HUDEP-2 (cell line): ENCODE results near the gene AGPAT3.

Source experiments
- DNase-seq, 76 experiments: peaks; one replicate each; lab custom pipeline; 2025; ENCODE audit not compliant: unreplicated experiment in 76 of 76; lab: John Stamatoyannopoulos, UW

Gene AGPAT3

DNA sequence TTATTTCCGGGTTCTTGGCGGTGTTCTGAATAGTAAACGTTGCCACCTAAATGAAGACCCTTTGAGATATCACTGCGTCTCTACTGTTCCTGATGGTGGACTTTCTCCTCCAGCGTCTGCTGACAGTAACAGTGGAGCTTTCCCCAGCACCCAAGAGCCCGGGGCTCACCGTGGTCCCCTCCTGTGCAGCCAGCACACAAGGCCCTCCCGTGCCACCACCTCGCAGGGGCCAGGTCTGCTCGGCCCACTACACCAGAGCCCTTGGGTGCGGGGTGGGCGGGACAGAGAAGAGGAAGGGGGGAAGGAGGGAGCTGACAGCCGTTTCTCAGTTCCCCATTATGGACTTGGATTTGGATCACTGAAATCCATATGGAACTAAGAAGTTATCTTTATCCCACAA lies 85.9 kb downstream of the AGPAT3 start:
- no peak for DNase-seq

DNA sequence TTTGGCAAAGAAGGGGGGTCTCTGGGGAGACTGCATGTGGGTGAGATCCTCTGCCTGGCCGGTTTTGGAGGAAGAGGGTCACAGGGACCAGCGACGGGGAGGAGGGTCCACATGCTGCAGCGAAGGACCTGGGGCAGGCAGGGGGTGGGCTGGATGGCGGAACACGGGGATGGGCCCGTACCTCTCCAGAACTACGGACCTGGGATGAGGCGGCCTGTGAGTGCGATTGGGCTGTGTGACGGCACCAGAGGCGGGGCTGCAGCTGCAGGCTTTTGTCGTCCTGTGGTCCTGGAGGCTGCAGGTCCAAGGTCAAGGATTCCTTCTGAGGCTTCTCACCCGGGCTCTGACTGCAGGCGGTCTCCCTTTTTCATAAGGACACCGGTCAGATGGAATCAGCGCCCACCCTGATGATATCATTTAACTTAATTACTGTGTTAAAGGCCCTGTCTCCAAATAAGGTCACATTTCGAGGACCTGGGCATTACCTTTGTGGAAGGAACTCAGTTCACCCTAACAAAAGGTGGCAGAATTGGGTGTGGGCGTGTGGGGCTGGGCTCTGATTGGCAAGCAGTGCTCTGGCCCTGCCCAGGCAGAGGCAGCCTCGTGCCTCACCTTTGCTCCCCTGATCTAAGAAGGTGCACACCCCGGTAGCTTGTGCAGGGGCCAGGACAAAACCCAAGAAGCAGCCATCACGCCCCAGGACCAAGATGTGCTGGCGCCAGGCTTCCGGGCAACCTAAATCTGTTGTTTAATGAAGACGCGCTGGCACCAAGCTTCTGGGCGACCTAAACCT lies 87.1 kb downstream of the AGPAT3 start:
- no peak for DNase-seq

DNA sequence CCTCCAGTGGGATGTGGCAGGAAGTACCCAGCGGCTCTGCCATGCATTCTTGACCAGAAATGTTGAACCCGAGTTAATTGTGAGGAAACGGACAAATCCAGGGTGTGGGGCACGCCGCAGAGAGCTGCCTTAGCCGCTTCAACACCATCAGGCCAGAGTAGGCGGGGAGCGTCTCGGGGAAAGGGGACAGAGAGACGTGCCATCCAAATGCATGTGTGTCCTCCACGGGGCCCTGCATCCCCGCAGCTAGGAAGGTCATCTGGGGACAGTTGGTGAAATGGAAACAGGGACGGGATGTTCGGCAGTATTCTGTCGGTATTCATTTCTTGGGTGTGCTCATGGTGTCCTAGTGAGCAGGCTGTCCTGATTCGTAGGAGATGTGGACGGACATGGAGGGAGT lies 88.0 kb downstream of the AGPAT3 start:
- no peak for DNase-seq

DNA sequence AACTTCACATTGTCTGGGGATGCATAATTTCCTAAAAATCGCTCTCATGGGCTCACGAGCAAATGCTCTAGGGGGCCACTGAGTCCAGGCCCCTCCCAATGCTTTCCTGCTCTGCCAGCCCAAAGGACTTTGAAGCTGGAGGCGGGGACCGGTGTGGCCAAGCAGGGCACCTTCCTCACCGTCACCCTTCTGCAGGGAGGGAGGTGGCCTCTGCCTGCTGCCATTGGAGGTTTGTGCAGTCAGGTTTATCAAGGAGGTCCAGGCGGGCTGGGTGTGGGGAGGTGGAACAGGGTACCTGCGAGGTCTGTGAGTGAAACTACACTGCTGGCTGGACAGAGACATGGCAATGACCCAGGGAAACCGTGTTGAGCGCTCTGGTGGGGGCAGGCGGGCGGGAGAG lies 89.0 kb downstream of the AGPAT3 start:
- no peak for DNase-seq

DNA sequence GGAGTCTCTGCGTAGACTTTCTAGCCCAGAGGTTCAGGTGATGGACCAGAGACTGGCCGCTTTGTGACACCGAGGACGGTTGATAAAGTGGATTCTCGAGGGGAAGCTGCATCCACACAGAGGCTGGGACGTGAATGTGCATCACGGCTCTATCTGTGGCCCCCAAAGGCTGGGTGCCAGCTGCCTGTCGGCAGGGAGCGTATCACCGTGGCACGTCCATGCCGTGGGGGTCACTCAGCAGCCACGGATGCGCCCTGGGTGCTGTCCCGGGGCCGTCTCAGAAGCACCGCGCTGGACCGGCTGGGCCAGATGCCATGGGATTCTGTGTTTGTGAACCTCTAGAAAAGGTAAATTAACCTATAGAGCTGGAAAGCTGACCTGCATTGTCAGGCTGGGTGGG lies 89.9 kb downstream of the AGPAT3 start:
- DNase-seq, result no peak

DNA sequence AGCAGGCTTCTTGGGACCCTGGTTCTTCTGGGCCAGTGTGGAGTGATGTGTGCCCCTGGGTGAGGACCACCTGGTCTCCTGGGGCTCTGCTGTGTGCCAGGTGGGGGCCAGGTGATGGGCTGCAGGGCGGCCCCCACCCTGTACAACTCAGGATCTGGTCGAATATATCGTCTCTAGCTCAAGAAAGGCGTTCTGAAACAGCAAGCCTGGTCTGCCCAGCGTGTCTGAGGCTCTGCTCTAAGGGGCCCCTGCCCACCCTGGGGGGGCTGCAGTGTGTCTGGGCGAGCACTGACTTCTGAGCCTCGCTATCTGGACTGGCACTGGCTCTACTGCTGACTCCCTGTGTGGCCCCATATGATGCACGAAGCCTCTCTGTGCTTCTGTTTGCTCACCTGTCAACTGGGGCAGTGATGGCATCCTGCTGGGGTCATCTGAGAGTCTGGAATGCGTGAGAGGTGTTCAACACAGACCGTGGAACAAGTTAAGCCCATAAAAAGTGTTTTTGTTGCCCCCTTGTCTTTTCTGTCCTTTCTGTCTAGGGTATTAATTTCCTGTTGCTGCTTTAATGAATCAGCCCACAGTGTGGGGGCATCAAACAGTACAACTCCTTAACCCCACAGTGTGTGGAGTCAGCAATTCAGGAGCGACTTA lies 91.1 kb downstream of the AGPAT3 start:
- no peak for DNase-seq

DNA sequence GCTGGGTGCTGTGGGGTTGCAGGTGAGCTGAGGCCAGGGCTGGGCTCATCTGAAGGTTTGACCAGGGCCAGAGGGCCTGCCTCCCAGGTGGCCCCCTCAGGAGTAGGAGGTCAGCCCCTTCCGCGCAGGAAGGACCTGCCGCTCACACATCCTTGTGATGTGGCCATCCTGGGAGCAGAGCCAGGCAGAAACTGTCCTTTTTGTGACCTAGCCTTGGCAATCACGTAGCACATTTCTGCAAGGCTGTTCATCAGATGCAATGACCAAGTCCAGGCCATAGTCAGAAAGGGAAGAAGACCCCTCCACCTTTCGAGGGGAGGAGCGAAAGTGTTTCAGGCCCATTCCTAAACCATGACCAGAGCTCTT lies 91.6 kb downstream of the AGPAT3 start:
- no peak for DNase-seq

DNA sequence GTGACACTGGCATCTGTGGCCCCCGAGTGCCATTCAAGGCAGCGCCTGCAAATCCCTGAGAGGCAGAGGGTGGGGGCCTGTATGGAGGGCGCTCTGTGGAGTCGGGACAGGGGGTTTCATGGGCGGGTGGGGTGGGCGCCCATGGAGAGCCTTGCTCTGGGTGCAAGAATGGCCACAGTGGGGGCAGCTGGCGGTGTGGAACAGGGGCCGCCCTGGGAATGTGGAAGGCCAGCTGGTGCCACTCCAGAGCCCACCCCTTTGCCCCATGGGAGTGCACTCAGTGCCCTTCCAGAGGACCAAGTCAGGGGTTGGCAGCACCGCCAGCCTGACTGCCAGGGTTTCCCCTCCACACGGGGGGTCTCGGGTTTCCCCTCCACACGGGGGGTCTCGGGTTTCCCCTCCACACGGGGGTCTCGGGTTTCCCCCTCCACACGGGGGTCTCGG lies 92.1 kb downstream of the AGPAT3 start:
- no peak for DNase-seq

DNA sequence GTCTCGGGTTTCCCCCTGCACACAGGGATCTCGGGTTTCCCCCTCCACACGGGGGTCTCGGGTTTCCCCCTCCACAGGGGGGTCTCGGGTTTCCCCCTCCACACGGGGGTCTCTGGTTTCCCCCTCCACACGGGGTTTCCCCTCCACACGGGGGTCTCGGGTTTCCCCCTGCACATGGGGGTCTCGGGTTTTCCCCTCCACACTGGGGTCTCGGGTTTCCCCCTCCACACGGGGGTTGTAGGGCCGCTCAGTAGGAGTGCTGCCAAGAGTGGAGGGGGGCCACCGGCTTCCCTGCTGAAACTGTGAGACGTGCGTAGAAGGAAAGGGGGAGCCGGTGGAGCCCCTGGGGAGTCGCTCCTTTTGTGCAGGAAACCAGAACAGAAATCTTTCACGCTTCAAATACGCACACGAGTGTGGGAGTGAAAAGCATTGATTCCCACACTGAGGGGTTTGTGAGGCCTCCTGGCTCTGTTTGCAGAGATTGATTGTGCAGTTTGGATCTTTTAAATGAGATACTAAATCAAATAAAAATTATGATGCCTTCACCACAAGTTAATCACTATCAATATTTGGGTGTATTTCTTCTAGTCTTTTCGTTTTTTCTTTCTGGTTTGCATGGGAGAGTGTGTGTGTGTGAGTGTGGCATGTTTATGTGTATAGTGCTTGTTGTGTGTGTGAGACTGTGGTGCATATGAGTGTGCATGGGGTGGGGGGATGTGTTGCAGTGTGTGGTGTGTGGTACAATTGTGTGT lies 92.8 kb downstream of the AGPAT3 start:
- no peak for DNase-seq

DNA sequence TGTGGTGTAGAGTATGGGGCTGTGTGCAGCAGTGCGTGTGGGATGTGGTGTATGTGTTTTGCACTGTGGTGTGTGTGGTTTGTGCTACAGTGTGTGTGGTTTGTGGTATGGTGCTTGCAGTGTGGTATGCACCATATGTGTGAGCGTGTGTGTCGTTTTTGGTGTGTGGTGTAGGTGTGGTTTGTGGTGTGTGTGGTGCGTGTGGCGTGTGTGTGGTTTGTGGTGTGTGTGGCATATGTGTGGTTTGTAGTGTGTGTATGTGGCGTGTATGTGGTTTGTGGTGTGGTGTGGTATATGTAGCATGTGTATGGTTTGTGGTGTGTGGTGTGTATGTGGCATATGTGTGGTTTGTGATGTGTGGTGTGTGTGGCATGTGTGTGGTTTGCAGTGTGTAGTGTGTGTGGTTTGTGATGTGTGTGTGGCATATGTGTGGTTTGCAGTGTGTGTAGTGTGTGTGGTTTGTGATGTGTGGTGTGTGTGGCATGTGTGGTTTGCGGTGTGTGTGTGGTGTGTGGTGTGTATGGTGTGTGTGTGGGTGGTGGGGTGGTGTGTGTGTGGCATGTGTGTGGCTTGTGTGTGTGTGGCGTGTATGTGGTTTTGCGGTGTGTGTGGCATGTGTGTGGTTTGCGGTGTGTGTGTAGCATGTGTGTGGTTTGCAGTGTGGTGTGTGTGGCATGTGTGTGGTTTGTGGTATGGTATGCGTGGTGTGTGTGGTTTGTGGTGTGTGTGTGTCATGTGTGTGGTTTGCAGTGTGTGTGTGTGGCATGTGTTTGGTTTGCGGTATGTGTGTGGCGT lies 93.5 kb downstream of the AGPAT3 start:
- DNase-seq, result no peak

DNA sequence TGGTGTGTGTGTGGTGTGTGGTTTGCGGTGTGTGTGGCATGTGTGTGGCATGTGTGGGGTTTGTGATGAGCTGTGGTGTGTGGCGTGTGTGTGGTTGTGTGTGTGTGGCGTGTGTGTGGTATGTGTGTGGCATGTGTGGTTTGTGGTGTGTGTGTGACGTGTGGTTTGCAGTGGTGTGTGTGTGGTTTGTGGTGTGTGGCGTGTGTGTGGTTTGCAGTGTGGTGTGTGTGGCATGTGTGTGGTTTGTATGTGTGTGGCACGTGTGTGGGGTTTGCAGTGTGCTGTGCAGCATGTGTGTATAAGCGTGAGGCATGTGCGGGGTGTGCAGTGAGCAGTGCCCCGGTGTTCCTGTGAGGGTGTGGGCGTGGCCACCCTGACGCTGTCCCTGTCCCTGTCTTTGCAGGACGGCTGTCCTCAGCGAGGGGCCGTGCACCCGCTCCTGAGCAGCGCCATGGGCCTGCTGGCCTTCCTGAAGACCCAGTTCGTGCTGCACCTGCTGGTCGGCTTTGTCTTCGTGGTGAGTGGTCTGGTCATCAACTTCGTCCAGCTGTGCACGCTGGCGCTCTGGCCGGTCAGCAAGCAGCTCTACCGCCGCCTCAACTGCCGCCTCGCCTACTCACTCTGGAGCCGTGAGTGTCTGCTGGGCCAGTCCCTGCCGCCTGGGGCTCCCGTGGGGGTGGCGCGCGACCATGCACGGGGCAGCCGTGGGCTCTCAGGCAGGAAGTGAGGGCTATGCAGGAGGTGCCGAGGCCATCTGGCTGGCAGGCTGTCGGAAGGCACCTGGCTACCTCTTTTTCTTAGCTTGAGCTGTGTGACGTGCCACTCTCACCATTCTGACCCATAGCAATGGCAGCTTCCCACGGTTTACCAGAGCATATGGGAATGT lies 94.5 kb downstream of the AGPAT3 start:
- DNase-seq, result no peak

DNA sequence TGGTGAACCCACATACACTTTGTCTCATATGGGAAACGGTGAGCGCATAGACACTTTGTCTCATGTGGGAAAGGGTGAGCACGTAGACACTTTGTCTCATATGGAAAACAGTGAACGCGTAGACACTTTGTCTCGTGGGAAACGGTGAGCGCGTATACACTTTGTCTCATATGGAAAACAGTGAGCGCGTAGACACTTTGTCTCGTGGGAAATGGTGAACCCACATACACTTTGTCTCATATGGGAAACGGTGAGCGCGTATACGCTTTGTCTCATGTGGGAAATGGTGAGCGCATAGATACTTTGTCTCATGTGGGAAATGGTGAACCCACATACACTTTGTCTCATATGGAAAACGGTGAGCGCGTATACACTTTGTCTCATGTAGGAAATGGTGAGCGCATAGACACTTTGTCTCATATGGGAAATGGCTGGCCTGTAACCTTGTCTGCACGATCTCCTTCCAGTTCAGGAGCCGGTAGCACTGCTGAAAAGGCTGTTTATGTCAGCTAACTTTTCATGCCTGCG lies 96.4 kb downstream of the AGPAT3 start:
- no peak for DNase-seq

DNA sequence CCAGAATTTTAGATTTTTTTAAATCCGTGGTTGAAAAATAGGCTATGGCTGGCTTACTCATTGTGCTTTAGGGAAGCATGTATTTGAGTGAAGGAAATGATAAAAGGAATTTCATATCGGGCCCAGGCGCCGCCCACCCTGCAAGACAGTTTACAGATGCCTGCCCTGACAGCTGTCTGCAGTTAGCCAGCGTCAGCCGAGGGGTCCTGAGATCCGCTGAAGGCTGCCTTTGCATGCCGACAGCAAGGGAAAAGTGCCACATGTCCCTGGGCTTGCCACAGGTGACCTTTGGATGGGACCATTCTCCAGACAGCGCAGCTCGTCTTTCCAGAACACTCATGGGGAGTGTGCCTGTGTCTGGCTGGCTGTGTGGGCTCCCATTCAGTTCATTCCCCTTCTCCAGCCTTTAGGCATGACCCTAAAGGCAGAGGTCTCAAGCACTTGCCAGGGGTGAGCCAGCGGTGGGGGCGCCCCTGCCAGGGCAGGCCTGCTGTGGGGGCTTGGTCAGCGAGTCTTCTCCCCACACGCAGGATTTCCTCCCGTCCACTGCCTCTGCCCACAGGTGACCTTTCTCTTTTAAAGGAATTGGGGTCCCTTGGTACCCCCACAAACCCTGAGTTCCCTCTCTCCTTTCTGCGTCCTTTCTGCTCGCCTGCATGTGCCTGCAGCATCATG lies 101.0 kb downstream of the AGPAT3 start:
- no peak for DNase-seq

DNA sequence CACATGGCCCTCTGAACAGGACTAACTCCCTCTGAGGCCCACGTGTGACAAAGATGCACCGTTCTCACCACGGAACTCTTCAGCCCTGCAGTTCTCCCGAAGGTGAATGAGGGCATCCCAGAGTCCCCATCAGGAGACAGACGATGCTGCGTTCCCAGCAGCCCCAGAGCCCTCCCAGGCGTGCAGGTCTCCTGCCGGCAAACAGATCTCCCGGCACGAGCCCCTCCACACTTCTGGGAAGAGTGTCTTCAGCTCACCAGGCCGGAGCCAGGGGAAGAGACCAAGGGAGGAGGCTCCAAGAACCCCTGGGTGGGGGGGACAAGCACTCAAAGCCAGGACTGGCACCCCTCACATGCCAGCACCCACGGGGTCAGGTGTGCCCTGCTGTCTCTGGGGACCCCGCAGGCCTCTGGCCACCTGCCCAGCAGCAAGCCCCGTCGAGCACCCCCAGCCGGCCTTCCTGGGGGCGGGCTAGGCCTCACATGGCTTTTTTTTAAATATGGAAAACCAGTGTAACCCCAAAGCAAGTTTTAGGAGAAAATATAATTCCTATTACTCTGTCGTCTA lies 102.0 kb downstream of the AGPAT3 start:
- no peak for DNase-seq

DNA sequence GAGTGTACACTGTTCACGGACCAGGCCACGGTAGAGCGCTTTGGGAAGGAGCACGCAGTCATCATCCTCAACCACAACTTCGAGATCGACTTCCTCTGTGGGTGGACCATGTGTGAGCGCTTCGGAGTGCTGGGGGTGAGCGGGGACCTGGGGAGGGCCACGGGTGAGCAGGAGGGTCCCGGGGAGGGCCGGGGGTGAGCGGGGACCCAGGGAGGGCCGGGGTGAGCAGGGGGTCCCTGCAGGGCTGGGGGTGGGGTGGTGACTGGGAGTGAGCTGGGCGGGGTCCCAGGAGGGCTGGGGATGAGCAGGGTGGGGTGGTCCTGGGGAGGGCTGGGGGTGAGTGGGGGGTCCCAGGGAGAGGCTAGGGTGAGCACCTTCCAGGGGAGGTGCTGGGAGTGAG lies 103.0 kb downstream of the AGPAT3 start:
- no peak for DNase-seq

DNA sequence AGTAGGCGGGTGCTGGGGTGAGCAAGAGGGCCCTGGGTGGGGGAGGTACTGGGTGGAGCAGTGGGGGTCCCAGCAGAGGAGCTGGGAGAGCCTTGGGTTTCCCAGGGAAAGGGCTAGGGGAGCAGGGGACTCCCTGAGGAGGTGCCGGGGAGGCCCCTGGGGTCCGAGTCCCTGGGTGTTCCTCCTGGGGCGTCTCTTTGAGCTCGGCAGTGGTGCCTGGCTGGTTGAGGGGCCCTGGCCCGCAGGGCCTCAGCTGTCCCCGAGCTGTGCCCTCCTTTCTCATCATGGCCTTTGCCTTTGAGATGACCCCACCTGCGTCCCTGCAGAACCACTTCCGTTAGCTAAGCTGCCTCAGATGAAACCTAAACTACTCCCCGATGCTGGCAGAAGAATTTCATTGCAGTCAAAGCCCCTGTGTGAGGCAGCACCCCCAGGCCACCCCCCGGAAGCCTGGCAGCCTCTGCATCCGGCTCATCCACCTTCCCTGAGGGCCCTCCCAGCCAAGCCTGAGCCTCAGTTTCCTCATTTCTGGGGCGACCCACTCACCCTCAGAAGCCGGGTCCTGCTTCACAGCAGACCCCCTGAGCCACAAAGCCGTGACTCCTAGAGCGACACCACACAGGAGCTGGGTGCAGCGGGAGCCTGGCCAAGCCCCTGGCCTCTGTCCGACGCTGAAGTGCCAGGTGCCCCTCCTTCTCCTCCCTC lies 103.5 kb downstream of the AGPAT3 start:
- DNase-seq, result no peak

DNA sequence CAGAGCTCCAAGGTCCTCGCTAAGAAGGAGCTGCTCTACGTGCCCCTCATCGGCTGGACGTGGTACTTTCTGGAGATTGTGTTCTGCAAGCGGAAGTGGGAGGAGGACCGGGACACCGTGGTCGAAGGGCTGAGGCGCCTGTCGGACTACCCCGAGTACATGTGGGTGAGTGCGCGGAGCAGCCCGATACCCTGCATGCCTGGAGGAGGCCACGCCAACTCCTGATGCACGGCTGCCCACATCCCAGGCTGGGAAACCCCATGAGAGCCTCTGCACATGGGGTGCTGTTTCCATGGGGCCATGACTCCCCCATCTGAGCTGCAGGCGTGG lies 104.1 kb downstream of the AGPAT3 start:
- DNase-seq, result no peak

DNA sequence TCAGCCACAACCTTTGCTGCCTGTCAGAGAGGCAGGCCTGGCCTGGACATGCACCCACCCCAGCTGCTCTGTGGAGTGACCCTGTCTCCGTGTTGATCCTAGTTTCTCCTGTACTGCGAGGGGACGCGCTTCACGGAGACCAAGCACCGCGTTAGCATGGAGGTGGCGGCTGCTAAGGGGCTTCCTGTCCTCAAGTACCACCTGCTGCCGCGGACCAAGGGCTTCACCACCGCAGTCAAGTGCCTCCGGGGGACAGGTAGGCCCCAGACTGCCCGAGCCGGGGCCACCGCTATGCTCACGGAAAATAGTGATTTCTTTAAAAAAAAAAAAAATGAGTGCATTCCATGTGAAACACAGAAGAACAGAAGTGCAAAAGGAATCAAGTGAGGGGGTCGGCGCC lies 105.5 kb downstream of the AGPAT3 start:
- DNase-seq, result no peak
